Measurements from ENCODE around the gene RPL28. TPM values are rescaled to one million over a fixed set of nuclear protein-coding genes. Genes with fewer than 3 reads are reported as not detected.

RPL28 gene
- total and polyA plus RNA-seq, 2 donors (not counting 3 experiments of a cell fraction or from before 2014, with no cell fraction given), result 1,872 to 3,435 TPM

GRCh38 chr19:55382013-55382412 lies 3.7 kb upstream of the RPL28 start:
- dilution Hi-C loops (cut with MboI; ENCODE audit: extremely low pct_ligation_motif_present, low sequenced_read_pairs), result no loop called here
- DNase-seq (ENCODE audit: low read depth, low spot score), result no peak
- Histone ChIP-seq H3K9me1 (replicated peaks; ENCODE audit: control insufficient read depth, extremely low read depth, insufficient read depth, low read length) (no peaks in the 10 kb centered on the region), H3K4me2 (ENCODE audit: insufficient read depth, low read length) (no peak overlapping the region), H3K4me1 (ENCODE audit: control insufficient read depth, extremely low read depth, insufficient read depth, low read length) (peaks cover 15% of the 10 kb centered on the region), H3K27me3 (ENCODE audit: control insufficient read depth in 2 of 2, insufficient read depth in 2 of 2, low read length in 2 of 2) (peaks cover 7 to 8% of the 10 kb centered on the region in 2 experiments), H3K27ac (ENCODE audit: insufficient read depth, low read depth, low read length) (no peak overlapping the region), H3K36me3 (ENCODE audit: control insufficient read depth in 2 of 2, extremely low read depth in 1 of 2, insufficient read depth in 2 of 2, low read length in 2 of 2) (peaks cover 0 to 3% of the 10 kb centered on the region in 2 experiments), H2AFZ (ENCODE audit: low read depth, low read length) (no peak overlapping the region), H3K4me3 (replicated peaks in 1 of 3; ENCODE audit: insufficient read depth in 1 of 3, low read depth in 1 of 3, low read length in 3 of 3) (no peak overlapping the region), H3K79me2 (ENCODE audit: control insufficient read depth, insufficient read depth, low read length) (peaks cover 12% of the 10 kb centered on the region), H4K20me1 (replicated peaks; ENCODE audit: control insufficient read depth, extremely low read depth, insufficient read depth, low read length) (peaks cover 3% of the 10 kb centered on the region), H3K9ac (replicated peaks; ENCODE audit: extremely low read depth, insufficient read depth, low read length) (no peak overlapping the region), H3K9me3 (replicated peaks; ENCODE audit: control insufficient read depth, insufficient read depth, low read length) (no peaks in the 10 kb centered on the region)
- no peak for FAIRE-seq
- TF ChIP-seq MAX (IDR thresholded peaks at IDR 0.05; ENCODE audit: insufficient read depth, insufficient read length), result no peak
- ChIA-PET CTCF (no interaction called here), POLR2A (no interaction called here)
- intact Hi-C loops (cut with micrococcal nuclease), result loop anchor here (10.0 kb wide), 2 partner anchors 223 to 237 kb away; partner anchors contain the start of genes TNNT1, ZNF524 and ZNF865
- no TSS peak for BruUV-seq (replicated peaks)

- dilution Hi-C loops (cut with MboI; ENCODE audit: extremely low pct_ligation_motif_present, low sequenced_read_pairs), result no loop called here
- ChIA-PET POLR2A (interaction anchor here (2.4 kb wide), 2 partner anchors 25 to 43 kb away, joined by 9 to 11 read pairs; partner anchors contain the start of genes KMT5C and UBE2S), CTCF (interaction anchor here (2.8 to 2.9 kb wide), 2 partner anchors 81 to 91 kb away, joined by 27 to 51 read pairs; no protein-coding TSS in a partner anchor)
- Histone ChIP-seq H3K79me2 (ENCODE audit: control insufficient read depth, insufficient read depth, low read length) (peaks cover 18% of the 10 kb centered on the region), H3K4me3 (replicated peaks in 1 of 3; ENCODE audit: insufficient read depth in 1 of 3, low read depth in 1 of 3, low read length in 3 of 3) (no peak overlapping the region), H3K36me3 (ENCODE audit: control insufficient read depth in 2 of 2, extremely low read depth in 1 of 2, insufficient read depth in 2 of 2, low read length in 2 of 2) (peaks cover 4% of the 10 kb centered on the region in 2 experiments), H3K27ac (ENCODE audit: insufficient read depth, low read depth, low read length) (no peak overlapping the region), H3K4me2 (ENCODE audit: insufficient read depth, low read length) (no peak overlapping the region), H4K20me1 (replicated peaks; ENCODE audit: control insufficient read depth, extremely low read depth, insufficient read depth, low read length) (peaks cover 4% of the 10 kb centered on the region), H3K27me3 (ENCODE audit: control insufficient read depth in 2 of 2, insufficient read depth in 2 of 2, low read length in 2 of 2) (peaks cover 4% of the 10 kb centered on the region in 2 experiments), H2AFZ (ENCODE audit: low read depth, low read length) (no peak overlapping the region), H3K9me3 (replicated peaks; ENCODE audit: control insufficient read depth, insufficient read depth, low read length) (no peaks in the 10 kb centered on the region), H3K9me1 (replicated peaks; ENCODE audit: control insufficient read depth, extremely low read depth, insufficient read depth, low read length) (no peaks in the 10 kb centered on the region), H3K9ac (replicated peaks; ENCODE audit: extremely low read depth, insufficient read depth, low read length) (no peak overlapping the region), H3K4me1 (ENCODE audit: control insufficient read depth, extremely low read depth, insufficient read depth, low read length) (peaks cover 21% of the 10 kb centered on the region)
- TF ChIP-seq MAX (IDR thresholded peaks at IDR 0.05; ENCODE audit: insufficient read depth, insufficient read length) (no peak), POLR2A (IDR thresholded peaks at IDR 0.05; ENCODE audit: low read depth, low read length) (no peak), POLR2AphosphoS5 (IDR thresholded peaks at IDR 0.05; ENCODE audit: insufficient read depth, low read depth, low read length) (no peak), MYC (IDR thresholded peaks at IDR 0.05; ENCODE audit: low read depth, low read length) (no peak), CTCF (IDR thresholded peaks at IDR 0.05; ENCODE audit: extremely low read depth in 1 of 2, insufficient read depth in 1 of 2, low read depth in 1 of 2, low read length in 2 of 2) (no peak), FOS (IDR thresholded peaks at IDR 0.05; ENCODE audit: borderline replicate concordance, insufficient read depth, low read length) (no peak), GATA2 (IDR thresholded peaks at IDR 0.05; ENCODE audit: insufficient read depth, insufficient read length, low read depth, low read length) (no peak), JUN (IDR thresholded peaks at IDR 0.05; ENCODE audit: borderline replicate concordance, insufficient read depth, insufficient read length, low read depth) (no peak), EZH2 (IDR thresholded peaks at IDR 0.05; ENCODE audit: borderline replicate concordance, low read depth, low read length, severe bottlenecking) (no peak)
- FAIRE-seq, result no peak
- no peak for DNase-seq (ENCODE audit: low read depth, low spot score)
- no TSS peak for BruUV-seq (replicated peaks)
- intact Hi-C loops (cut with micrococcal nuclease), result loop anchor here (10.0 kb wide), 2 partner anchors 222 to 238 kb away; partner anchors contain the start of genes TNNT1, ZNF524 and ZNF865
Measured at GRCh38 chr19:55382522-55383054, 3.1 kb upstream of the RPL28 start.
